A673 (cell line): Measurements from ENCODE around the gene ZFPM1. TPM values are rescaled to one million over a fixed set of nuclear protein-coding genes. Genes with fewer than 3 reads are reported as not detected.
"Not testable (repeated sequence)": the region's sequence is repeated elsewhere in the genome, so short reads cannot be mapped to it uniquely, and the experiment has no call there.

Experiments
- BruUV-seq: library from RNA; stranded (reverse); fragments of 400-500 nt; replicated peaks from 2 replicates; lab custom pipeline; 2021; lab: Mats Ljungman, UMichigan
- CTCF ChIA-PET: fragments of 300-600 bp; sonication (Branson Sonifier 250); formaldehyde crosslinking; loops from one replicate; lab custom pipeline; 2022; ENCODE audit warnings: antibody characterized with exemption; lab: Charles Lee
- POLR2A ChIA-PET: fragments of 300-600 bp; sonication (Branson Sonifier 250); formaldehyde crosslinking; loops from one replicate; lab custom pipeline; 2022; ENCODE audit warnings: antibody characterized with exemption; ENCODE audit not compliant: low non-redundant PET; lab: Charles Lee
- DNase-seq: peaks from one replicate; pipeline ENCODE4 v3.0.0-alpha.2; 2015; ENCODE audit warnings: low spot score
- H3K27ac ChIP-seq: fragments of 200-600 bp; sonication (generic); 2 replicates; pipeline ENCODE4 v1.5.1; 2016; ENCODE audit warnings: mixed run types, low read depth, mild to moderate bottlenecking, mixed read lengths, antibody characterized with exemption, low read length; ENCODE audit not compliant: poor library complexity, severe bottlenecking
- H3K27me3 ChIP-seq: fragments of 200-600 bp; sonication (generic); replicated peaks from 2 replicates; pipeline ENCODE4 v1.6.1; 2017; ENCODE audit warnings: mixed run types, low read depth, mild to moderate bottlenecking, mixed read lengths, antibody characterized with exemption, low read length; ENCODE audit not compliant: insufficient read depth, poor library complexity
- H3K36me3 ChIP-seq: fragments of 200-600 bp; sonication (generic); 2 replicates; pipeline ENCODE4 v1.6.1; 2016; ENCODE audit warnings: mixed run types, mild to moderate bottlenecking, mixed read lengths, antibody characterized with exemption, low read length; ENCODE audit not compliant: insufficient read depth, poor library complexity, severe bottlenecking
- H3K4me1 ChIP-seq: fragments of 200-600 bp; sonication (generic); 2 replicates; pipeline ENCODE4 v1.6.1; 2017; ENCODE audit warnings: mixed run types, mild to moderate bottlenecking, mixed read lengths, antibody characterized with exemption, low read length; ENCODE audit not compliant: insufficient read depth, poor library complexity, severe bottlenecking
- H3K4me3 ChIP-seq: fragments of 200-600 bp; sonication (generic); 2 replicates; pipeline ENCODE4 v1.5.1; 2016; ENCODE audit warnings: low read depth, mixed run types, mild to moderate bottlenecking, mixed read lengths, low read length; ENCODE audit not compliant: poor library complexity, severe bottlenecking
- H3K9me3 ChIP-seq: fragments of 200-600 bp; sonication (generic); 2 replicates; pipeline ENCODE4 v1.6.1; 2016; ENCODE audit warnings: mixed run types, low read depth, mild to moderate bottlenecking, mixed read lengths, antibody characterized with exemption, low read length; ENCODE audit not compliant: poor library complexity, severe bottlenecking
- CTCF ChIP-seq: fragments of 300-800, 200-600 bp; sonication (generic); conservative IDR thresholded peaks from 2 replicates; pipeline ENCODE4 v1.5.1; 2017; ENCODE audit warnings: low read depth, mild to moderate bottlenecking, antibody characterized with exemption, low read length, moderate library complexity, mixed read lengths
- EZH2 ChIP-seq: fragments of 200-600 bp; sonication (generic); IDR thresholded peaks from 2 replicates; pipeline ENCODE4 v1.6.1; 2017; ENCODE audit warnings: borderline replicate concordance, low read depth, mild to moderate bottlenecking, mixed read lengths, antibody characterized with exemption, low read length; ENCODE audit not compliant: poor library complexity, severe bottlenecking
- intact Hi-C: fragments of 100-400 bp; cut with micrococcal nuclease; formaldehyde crosslinking; loops from one replicate; pipeline ENCODE4 v1.10.0; 2022; ENCODE audit not compliant: unreplicated experiment
- total RNA-seq: library from RNA; stranded (reverse); gene quantifications from 2 replicates; pipeline ENCODE4 v1.2.3, GENCODE V29; 2021

Gene ZFPM1
- total RNA-seq, 1 experiment from 2014 or later = 5.6 TPM

- no peaks in the 10 kb centered on the region for H3K9me3 ChIP-seq
- ChIA-PET POLR2A (no interaction called here), CTCF (no interaction called here)
- no TSS peak for BruUV-seq
- no peak for TF ChIP-seq CTCF
- TF ChIP-seq EZH2 = no peak
- no peaks in the 10 kb centered on the region for H3K4me1 ChIP-seq
- intact Hi-C loops = no loop called here
- no peaks in the 10 kb centered on the region for H3K36me3 ChIP-seq
- no peak overlapping the region for H3K4me3 ChIP-seq
- no peak for DNase-seq
- H3K27ac ChIP-seq = no peak overlapping the region
- peaks cover 8% of the 10 kb centered on the region for H3K27me3 ChIP-seq
These were observed 45.3 kb upstream of the ZFPM1 start for GRCh38 chr16:88407807-88408206.

GRCh38 chr16:88408561-88409142 lies 44.4 kb upstream of the ZFPM1 start:
- Histone ChIP-seq H3K4me1 (no peaks in the 10 kb centered on the region), H3K27me3 (peaks cover 8% of the 10 kb centered on the region), H3K4me3 (no peak overlapping the region), H3K27ac (no peak overlapping the region), H3K36me3 (no peaks in the 10 kb centered on the region), H3K9me3 (no peaks in the 10 kb centered on the region)
- no peak for DNase-seq
- ChIA-PET CTCF (no interaction called here), POLR2A (no interaction called here)
- BruUV-seq = no TSS peak
- intact Hi-C loops = no loop called here
- TF ChIP-seq CTCF (no peak), EZH2 (no peak)

GRCh38 chr16:88409296-88410065 lies 43.6 kb upstream of the ZFPM1 start:
- H3K4me3 ChIP-seq = no peak overlapping the region
- no peaks in the 10 kb centered on the region for H3K36me3 ChIP-seq
- DNase-seq = no peak
- no peaks in the 10 kb centered on the region for H3K4me1 ChIP-seq
- POLR2A ChIA-PET = interaction anchor here (0.6 kb wide), 1 partner anchor 436 kb away, joined by 6 read pairs; no protein-coding TSS in a partner anchor
- CTCF ChIA-PET = no interaction called here
- BruUV-seq = no TSS peak
- H3K27me3 ChIP-seq = peaks cover 8% of the 10 kb centered on the region
- H3K9me3 ChIP-seq = no peaks in the 10 kb centered on the region
- TF ChIP-seq CTCF (no peak), EZH2 (no peak)
- H3K27ac ChIP-seq = no peak overlapping the region
- intact Hi-C loops = no loop called here

GRCh38 chr16:88410297-88410968 lies 42.6 kb upstream of the ZFPM1 start:
- H3K9me3 ChIP-seq, H3K36me3 ChIP-seq, BruUV-seq, CTCF ChIA-PET, intact Hi-C loops, H3K4me3 ChIP-seq, DNase-seq, H3K27ac ChIP-seq, H3K4me1 ChIP-seq, H3K27me3 ChIP-seq: not testable (repeated sequence)
- POLR2A ChIA-PET = interaction anchor here (0.6 kb wide), 1 partner anchor 437 kb away, joined by 6 read pairs; no protein-coding TSS in a partner anchor
